Activated CD8-positive, alpha-beta memory T cell treated with anti-CD3 and anti-CD28 coated beads, Interleukin-2, amount 50 U/mL, for 1 hour (primary cell): ENCODE measurements around the gene SYT11.
"Not testable (repeated sequence)": the region's sequence is repeated elsewhere in the genome, so short reads cannot be mapped to it uniquely, and the experiment has no call there.

Experiments used
- DNase-seq: peaks from one replicate; pipeline ENCODE4 v3.0.0-alpha.2; 2020; ENCODE audit errors: extremely low read depth

The SYT11 gene

GRCh38 chr1:155860970-155861510, 1.7 kb downstream of the SYT11 start:
- no peak for DNase-seq

GRCh38 chr1:155861896-155862295, 2.5 kb downstream of the SYT11 start:
- no peak for DNase-seq

- DNase-seq = no peak
Measured at GRCh38 chr1:155864393-155864792, 5.0 kb downstream of the SYT11 start.

GRCh38 chr1:155867766-155868165, 8.4 kb downstream of the SYT11 start:
- no peak for DNase-seq

- no peak for DNase-seq
Measured at GRCh38 chr1:155871390-155871789, 12.0 kb downstream of the SYT11 start.

- DNase-seq = no peak
Measured at GRCh38 chr1:155872527-155872926, 13.2 kb downstream of the SYT11 start.

GRCh38 chr1:155873860-155874259, 14.5 kb downstream of the SYT11 start:
- DNase-seq = no peak

- DNase-seq = no peak
Measured at GRCh38 chr1:155877945-155878344, 18.6 kb downstream of the SYT11 start.

GRCh38 chr1:155880251-155880650, 20.9 kb downstream of the SYT11 start:
- DNase-seq = no peak

- DNase-seq = no peak
Measured at GRCh38 chr1:155880950-155881349, 21.6 kb downstream of the SYT11 start.

- no peak for DNase-seq
Measured at GRCh38 chr1:155882235-155882634, 22.9 kb downstream of the SYT11 start.

- DNase-seq = no peak
Measured at GRCh38 chr1:155882766-155883165, 23.4 kb downstream of the SYT11 start.

- DNase-seq = no peak
Measured at GRCh38 chr1:155884031-155884960, 24.9 kb downstream of the SYT11 start.

GRCh38 chr1:155884982-155885381, 25.6 kb downstream of the SYT11 start:
- DNase-seq = no peak

- DNase-seq = no peak
Measured at GRCh38 chr1:155888481-155888880, 29.1 kb downstream of the SYT11 start.

GRCh38 chr1:155889566-155889965, 30.2 kb downstream of the SYT11 start:
- DNase-seq = no peak

GRCh38 chr1:155890251-155890650, 30.9 kb downstream of the SYT11 start:
- no peak for DNase-seq

- no peak for DNase-seq
Measured at GRCh38 chr1:155892796-155893195, 33.4 kb downstream of the SYT11 start.

- no peak for DNase-seq
Measured at GRCh38 chr1:155893389-155894142, 34.2 kb downstream of the SYT11 start.

- DNase-seq = not testable (repeated sequence)
Measured at GRCh38 chr1:155895617-155896016, 36.2 kb downstream of the SYT11 start.

- not testable (repeated sequence) for DNase-seq
Measured at GRCh38 chr1:155896476-155896875, 37.1 kb downstream of the SYT11 start.

- no peak for DNase-seq
Measured at GRCh38 chr1:155897746-155898145, 38.4 kb downstream of the SYT11 start.

GRCh38 chr1:155898888-155899287, 39.5 kb downstream of the SYT11 start:
- DNase-seq = no peak
